H1 (cell line): ENCODE measurements around the gene PUS3. TPM values are rescaled to one million over a fixed set of nuclear protein-coding genes. Genes with fewer than 3 reads are reported as not detected.

ENCODE experiments used
- CTCF ChIA-PET: fragments of 300-600 bp; sonication (Branson Sonifier 250); formaldehyde crosslinking; loops from one replicate; lab custom pipeline; 2021; ENCODE audit not compliant: partially characterized antibody; lab: Charles Lee
- POLR2A ChIA-PET: fragments of 300-600 bp; sonication (Branson Sonifier 250); formaldehyde crosslinking; loops from one replicate; lab custom pipeline; 2021; ENCODE audit warnings: inconsistent platforms; ENCODE audit not compliant: partially characterized antibody; lab: Charles Lee
- DNase-seq, 2 experiments: peaks; one replicate each; pipeline versions ENCODE4 v3.0.0 to v3.0.0-alpha.2; 2010 to 2022; ENCODE audit warnings: low spot score in 2 of 2, low read depth in 1 of 2, mixed read lengths in 1 of 2
- FAIRE-seq: peaks from 2 replicates; lab custom pipeline; 2011; peaks lifted over from hg19 to GRCh38; lab: Jason Lieb, UNC
- H2AFZ ChIP-seq: 2 replicates; pipeline ENCODE4 v1.8.1; 2012; ENCODE audit warnings: low read length, inconsistent platforms
- H2AK5ac ChIP-seq: 2 replicates; pipeline ENCODE4 v1.6.1; 2013; ENCODE audit warnings: low read depth, low read length
- H2BK120ac ChIP-seq: replicated peaks from 2 replicates; pipeline ENCODE3; 2013; ENCODE audit warnings: low read depth, low read length, inconsistent platforms
- H2BK12ac ChIP-seq: 2 replicates; pipeline ENCODE4 v1.6.1; 2013; ENCODE audit warnings: low read depth, low read length
- H2BK15ac ChIP-seq: 2 replicates; pipeline ENCODE4 v1.6.1; 2013; ENCODE audit warnings: low read length
- H2BK20ac ChIP-seq: 2 replicates; pipeline ENCODE4 v1.6.1; 2013; ENCODE audit warnings: low read length
- H2BK5ac ChIP-seq: 2 replicates; pipeline ENCODE4 v1.6.1; 2013; ENCODE audit warnings: low read depth, low read length
- H3K14ac ChIP-seq: 2 replicates; pipeline ENCODE4 v1.6.1; 2013; ENCODE audit warnings: inconsistent platforms; ENCODE audit not compliant: insufficient read length
- H3K18ac ChIP-seq: 2 replicates; pipeline ENCODE4 v1.6.1; 2013; ENCODE audit warnings: low read length; ENCODE audit errors: extremely low read depth
- H3K23ac ChIP-seq: 2 replicates; pipeline ENCODE4 v1.6.1; 2013; ENCODE audit warnings: inconsistent platforms; ENCODE audit not compliant: insufficient read length
- H3K23me2 ChIP-seq: 2 replicates; pipeline ENCODE4 v1.6.1; 2013; ENCODE audit warnings: low read depth, low read length
- H3K27ac ChIP-seq: 2 replicates; pipeline ENCODE4 v1.6.1; 2011; ENCODE audit warnings: low read depth, low read length, inconsistent platforms
- H3K27me3 ChIP-seq, 4 experiments: replicated peaks in 1 of 4; 1 replicate in 1 of 4; 2 replicates in 3 of 4; pipeline versions ENCODE4 v1.6.1 to v1.8.1; 2011 to 2013; ENCODE audit warnings: low read length in 3 of 4, mild to moderate bottlenecking in 3 of 4, inconsistent platforms in 2 of 4, mixed read lengths in 2 of 4, moderate library complexity in 1 of 4; ENCODE audit not compliant: control insufficient read depth in 3 of 4, insufficient read depth in 3 of 4; ENCODE audit errors: extremely low read depth in 1 of 4
- H3K36me3 ChIP-seq, 4 experiments: 2 replicates each; pipeline versions ENCODE4 v1.6.1 to v1.8.1; 2011 to 2013; ENCODE audit warnings: mild to moderate bottlenecking in 4 of 4, low read length in 3 of 4, moderate library complexity in 2 of 4, control low read depth in 1 of 4, inconsistent platforms in 1 of 4; ENCODE audit not compliant: insufficient read depth in 4 of 4, control insufficient read depth in 2 of 4
- H3K4ac ChIP-seq: replicated peaks from 2 replicates; pipeline ENCODE3; 2013; ENCODE audit warnings: low read length, low read depth, mixed read lengths, inconsistent platforms; ENCODE audit not compliant: insufficient read length
- H3K4me1 ChIP-seq, 4 experiments: replicated peaks in 1 of 4; 1 replicate in 1 of 4; 2 replicates in 3 of 4; pipeline versions ENCODE4 v1.6.1 to v1.8.1; 2011 to 2013; ENCODE audit warnings: low read length in 3 of 4, inconsistent platforms in 2 of 4, mixed read lengths in 1 of 4; ENCODE audit not compliant: insufficient read depth in 4 of 4, control insufficient read depth in 3 of 4
- H3K4me2 ChIP-seq, 2 experiments: 2 replicates each; pipeline versions ENCODE4 v1.6.1 to v1.8.1; 2011 to 2013; ENCODE audit warnings: low read depth in 2 of 2, low read length in 2 of 2, control low read depth in 1 of 2, inconsistent platforms in 1 of 2, mild to moderate bottlenecking in 1 of 2; ENCODE audit not compliant: insufficient read depth in 1 of 2
- H3K4me3 ChIP-seq, 4 experiments: fragments of 200-600, 300-600 bp in 1 of 4; sonication (generic), shearing (Covaris generic), sonication (Bioruptor Twin) in 1 of 4; 2 replicates each; pipeline versions ENCODE4 v1.5.1 to v1.8.1; 2011 to 2016; ENCODE audit warnings: low read length in 4 of 4, low read depth in 3 of 4, control low read depth in 2 of 4, inconsistent platforms in 2 of 4, mild to moderate bottlenecking in 2 of 4, mixed read lengths in 1 of 4, moderate library complexity in 1 of 4; ENCODE audit not compliant: insufficient read depth in 2 of 4; ENCODE audit errors: extremely low read depth in 1 of 4
- H3K56ac ChIP-seq: replicated peaks from 2 replicates; pipeline ENCODE3; 2013; ENCODE audit warnings: low read depth, mild to moderate bottlenecking, mixed read lengths, low read length, inconsistent platforms; ENCODE audit not compliant: insufficient read length
- H3K79me1 ChIP-seq: 2 replicates; pipeline ENCODE4 v1.6.1; 2013; ENCODE audit warnings: low read depth, low read length, control low read depth
- H3K79me2 ChIP-seq, 2 experiments: 2 replicates each; pipeline versions ENCODE4 v1.6.1 to v1.8.1; 2012 to 2013; ENCODE audit warnings: low read length in 2 of 2, mild to moderate bottlenecking in 2 of 2, inconsistent platforms in 1 of 2; ENCODE audit not compliant: insufficient read depth in 2 of 2, control insufficient read depth in 1 of 2
- H3K9ac ChIP-seq, 4 experiments: replicated peaks in 1 of 4; 1 replicate in 1 of 4; 2 replicates in 3 of 4; pipeline versions ENCODE4 v1.6.1 to v1.8.1; 2011 to 2013; ENCODE audit warnings: low read depth in 3 of 4, low read length in 3 of 4, control low read depth in 2 of 4, mild to moderate bottlenecking in 2 of 4, moderate library complexity in 2 of 4, inconsistent platforms in 1 of 4; ENCODE audit errors: extremely low read depth in 1 of 4
- H3K9me3 ChIP-seq, 2 experiments: 2 replicates each; pipeline versions ENCODE4 v1.6.1 to v1.8.1; 2012 to 2013; ENCODE audit warnings: mild to moderate bottlenecking in 2 of 2, moderate library complexity in 2 of 2, control low read depth in 1 of 2, inconsistent platforms in 1 of 2, low read depth in 1 of 2, low read length in 1 of 2, mixed read lengths in 1 of 2; ENCODE audit not compliant: insufficient read depth in 2 of 2
- H4K20me1 ChIP-seq, 2 experiments: replicated peaks in 1 of 2; 2 replicates each; pipeline versions ENCODE3 to v1.8.1; 2011 to 2013; ENCODE audit warnings: inconsistent platforms in 2 of 2, low read length in 2 of 2, mild to moderate bottlenecking in 1 of 2; ENCODE audit not compliant: insufficient read depth in 2 of 2, control insufficient read depth in 1 of 2
- H4K5ac ChIP-seq: 2 replicates; pipeline ENCODE4 v1.6.1; 2013; ENCODE audit warnings: low read length, low read depth, mixed read lengths, inconsistent platforms; ENCODE audit not compliant: insufficient read length
- H4K8ac ChIP-seq: 2 replicates; pipeline ENCODE4 v1.8.0; 2013; ENCODE audit warnings: mild to moderate bottlenecking, moderate library complexity, low read length, inconsistent platforms; ENCODE audit not compliant: insufficient read depth; ENCODE audit errors: extremely low read depth
- H4K91ac ChIP-seq: replicated peaks from 2 replicates; pipeline ENCODE3; 2013; ENCODE audit warnings: low read length, mixed read lengths, inconsistent platforms; ENCODE audit not compliant: insufficient read length
- EP300 ChIP-seq, 2 experiments: IDR thresholded peaks; 1 replicate in 1 of 2; 2 replicates in 1 of 2; pipeline ENCODE4 v1.6.1; 2011 to 2012; ENCODE audit warnings: low read depth in 2 of 2, low read length in 2 of 2, mild to moderate bottlenecking in 2 of 2, borderline replicate concordance in 1 of 2, inconsistent platforms in 1 of 2, moderate library complexity in 1 of 2
- HDAC2 ChIP-seq, 2 experiments: fragments of 300-600 bp in 1 of 2; sonication (generic) in 1 of 2; IDR thresholded peaks; 2 replicates each; pipeline ENCODE4 v1.6.1; 2011 to 2012; ENCODE audit warnings: low read depth in 2 of 2, low read length in 2 of 2, mild to moderate bottlenecking in 2 of 2, moderate library complexity in 2 of 2, borderline replicate concordance in 1 of 2, inconsistent platforms in 1 of 2
- KDM5A ChIP-seq: fragments of 200-600 bp; IDR thresholded peaks from 2 replicates; pipeline ENCODE4 v1.7.1; 2012; ENCODE audit warnings: mild to moderate bottlenecking, low read length, inconsistent platforms, mixed read lengths
- RFX5 ChIP-seq: IDR thresholded peaks from 2 replicates; pipeline ENCODE4 v1.6.1; 2011; ENCODE audit warnings: low read depth, low read length, improper control_type of control experiment, borderline replicate concordance
- RNF2 ChIP-seq: fragments of 200-900, 300-1000 bp; sonication (generic); IDR thresholded peaks from 2 replicates; pipeline ENCODE4 v1.7.1; 2016; ENCODE audit warnings: borderline replicate concordance, low read depth, mild to moderate bottlenecking, antibody characterized with exemption, low read length; ENCODE audit not compliant: poor library complexity, severe bottlenecking; ENCODE audit errors: missing control alignments
- TAF1 ChIP-seq: IDR thresholded peaks from 2 replicates; pipeline ENCODE4 v1.6.1; 2011; ENCODE audit warnings: mild to moderate bottlenecking, low read depth, low read length
- TEAD4 ChIP-seq: IDR thresholded peaks from 2 replicates; pipeline ENCODE4 v1.6.1; 2012; ENCODE audit warnings: low read depth, low read length, inconsistent platforms, mixed read lengths
- WGBS, 2 experiments: shearing (Covaris generic) in 1 of 2; methylation state at CpG; one replicate each; pipeline versions ENCODE4 v1.1.6 to v1.1.7; 2013 to 2015; ENCODE audit warnings: low lambda C conversion rate in 2 of 2, mixed read lengths in 2 of 2, inconsistent platforms in 1 of 2, low coverage in 1 of 2, missing lambda C conversion rate in 1 of 2; ENCODE audit not compliant: insufficient replicate concordance in 2 of 2, insufficient coverage in 1 of 2, insufficient read length in 1 of 2; ENCODE audit errors: extremely low coverage in 1 of 2, missing lambda C conversion rate in 1 of 2; 5-methylcytosine and 5-hydroxymethylcytosine counted together
- polyA plus RNA-seq, 7 experiments: library from polyadenylated mRNA; depleted of rRNA in 3 of 7; stranded (reverse) in 5 of 7; unstranded in 2 of 7; fragments of >200 nt in 5 of 7; fragments of 200-250 nt in 2 of 7; gene quantifications; 1 replicate in 5 of 7; 2 replicates in 1 of 7; 4 replicates in 1 of 7; pipeline versions ENCODE4 v1.2.1 to v1.2.3, GENCODE V29; 2011 to 2013; ENCODE audit warnings: missing spikeins in 2 of 7, mixed read lengths in 2 of 7
- total RNA-seq: library from RNA; stranded (reverse); fragmentation: NEBNext Ultra II Directional; extraction: Animal tissue kit (Norgen Biotek cat#: 25700); gene quantifications from 2 replicates; pipeline ENCODE4 v1.2.1, GENCODE V29; 2021

The PUS3 gene
- total and polyA plus RNA-seq, 2 of the 8 experiments (the other 6 are each of a cell fraction or from before 2014, with no cell fraction given) = 8.7 to 22.6 TPM

DNA sequence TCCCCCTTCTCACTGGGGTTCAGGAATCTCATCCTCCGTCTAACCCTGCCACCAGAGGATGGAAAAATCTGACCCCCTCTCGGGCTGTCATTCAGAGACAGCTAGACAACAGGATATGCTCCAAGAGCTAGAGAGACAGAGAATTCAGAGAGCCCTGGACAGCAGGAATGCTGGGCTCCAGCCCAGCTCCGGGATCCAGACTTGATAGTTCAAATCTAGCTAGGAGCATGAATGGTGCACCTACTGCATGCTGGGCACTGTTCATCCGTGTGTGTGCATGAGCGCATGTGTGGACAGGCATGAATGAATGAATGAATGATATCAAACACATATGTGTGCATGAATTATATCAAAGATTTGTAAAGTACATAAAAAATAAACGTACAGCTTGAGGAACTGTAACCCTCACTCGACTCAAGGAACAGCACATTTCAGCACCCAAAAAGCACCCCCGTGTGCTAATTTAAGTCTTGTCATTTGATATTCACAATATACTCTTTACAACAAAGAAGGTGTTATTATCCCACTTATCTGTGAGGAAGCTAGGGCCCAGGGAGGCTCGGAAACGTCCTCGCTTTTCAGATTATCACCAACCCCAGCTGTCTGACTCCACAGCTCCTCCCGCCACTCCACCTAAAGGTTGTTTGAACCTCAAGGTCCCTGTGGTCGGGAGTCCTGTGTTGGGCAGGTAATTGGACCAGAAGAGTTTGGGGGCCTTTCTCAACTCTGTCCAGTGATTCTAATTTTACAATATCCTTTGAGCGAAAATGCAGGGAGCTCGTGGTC is 42.2 kb upstream of the PUS3 start:
- Histone ChIP-seq H4K8ac (peak overlapping the region; percentile 3; the same call in 1 of the 2 replicates), H3K79me2 (no peaks in the 10 kb centered on the region), H2BK12ac (no peak overlapping the region), H3K9ac (no peak overlapping the region), H4K91ac (no peak overlapping the region), H2AFZ (no peak overlapping the region), H3K36me3 (no peaks in the 10 kb centered on the region), H2BK5ac (no peak overlapping the region), H2AK5ac (no peak overlapping the region), H4K5ac (no peak overlapping the region), H3K27me3 (no peaks in the 10 kb centered on the region), H3K79me1 (no peaks in the 10 kb centered on the region), H2BK120ac (no peak overlapping the region), H3K23me2 (no peaks in the 10 kb centered on the region), H3K18ac (no peak overlapping the region)
- FAIRE-seq = no peak
- CTCF ChIA-PET = interaction anchor here (0.8 to 8.2 kb wide), 10 partner anchors 8 to 248 kb away, joined by 3 to 76 read pairs (median 15); partner anchors contain the start of gene CDON
- DNase-seq = no peak
- POLR2A ChIA-PET = no interaction called here
- TF ChIP-seq RNF2 (no peak), RFX5 (no peak), KDM5A (no peak), TEAD4 (no peak), HDAC2 (IDR thresholded peaks at IDR 0.05; ENCODE audit: borderline replicate concordance in 1 of 2, low read depth in 2 of 2, low read length in 2 of 2) (no peak), EP300 (IDR thresholded peaks at IDR 0.05; ENCODE audit: borderline replicate concordance in 1 of 2, low read depth in 2 of 2, low read length in 2 of 2) (no peak), TAF1 (no peak)
- TF ChIP-seq, all 59 proteins: peak for 0
- peaks cover 7 to 11% (median 9%) of the 10 kb centered on the region in 4 experiments for H3K4me1 ChIP-seq
- H2BK15ac ChIP-seq = no peak overlapping the region
- no peaks in the 10 kb centered on the region for H4K20me1 ChIP-seq
- H2BK20ac ChIP-seq = no peak overlapping the region
- no peak overlapping the region for H3K56ac ChIP-seq
- H3K4me2 ChIP-seq = no peak overlapping the region
- no peak overlapping the region for H3K4me3 ChIP-seq
- H3K23ac ChIP-seq = no peak overlapping the region
- H3K27ac ChIP-seq = no peak overlapping the region
- H3K9me3 ChIP-seq = no peaks in the 10 kb centered on the region
- whole genome bisulfite sequencing, 2 experiments = 79% methylated on average over 15 of the region's 15 CpGs; no CpG with 5 or more reads in 1 of the 2 experiments
- H3K4ac ChIP-seq = no peak overlapping the region
- no peak overlapping the region for H3K14ac ChIP-seq
